H1 (cell line): Measurements from ENCODE around the gene GJD4. TPM values are rescaled to one million over a fixed set of nuclear protein-coding genes. Genes with fewer than 3 reads are reported as not detected.

Source experiments
- CTCF ChIA-PET: fragments of 300-600 bp; sonication (Branson Sonifier 250); formaldehyde crosslinking; loops from one replicate; lab custom pipeline; 2021; ENCODE audit not compliant: partially characterized antibody; lab: Charles Lee
- POLR2A ChIA-PET: fragments of 300-600 bp; sonication (Branson Sonifier 250); formaldehyde crosslinking; loops from one replicate; lab custom pipeline; 2021; ENCODE audit warnings: inconsistent platforms; ENCODE audit not compliant: partially characterized antibody; lab: Charles Lee
- DNase-seq, 2 experiments: peaks; one replicate each; pipeline versions ENCODE4 v3.0.0 to v3.0.0-alpha.2; 2010 to 2022; ENCODE audit warnings: low spot score in 2 of 2, low read depth in 1 of 2, mixed read lengths in 1 of 2
- FAIRE-seq: peaks from 2 replicates; lab custom pipeline; 2011; peaks lifted over from hg19 to GRCh38; lab: Jason Lieb, UNC
- H2AFZ ChIP-seq: 2 replicates; pipeline ENCODE4 v1.8.1; 2012; ENCODE audit warnings: low read length, inconsistent platforms
- H2AK5ac ChIP-seq: 2 replicates; pipeline ENCODE4 v1.6.1; 2013; ENCODE audit warnings: low read depth, low read length
- H2BK120ac ChIP-seq: replicated peaks from 2 replicates; pipeline ENCODE3; 2013; ENCODE audit warnings: low read depth, low read length, inconsistent platforms
- H2BK12ac ChIP-seq: 2 replicates; pipeline ENCODE4 v1.6.1; 2013; ENCODE audit warnings: low read depth, low read length
- H2BK15ac ChIP-seq: 2 replicates; pipeline ENCODE4 v1.6.1; 2013; ENCODE audit warnings: low read length
- H2BK20ac ChIP-seq: 2 replicates; pipeline ENCODE4 v1.6.1; 2013; ENCODE audit warnings: low read length
- H2BK5ac ChIP-seq: 2 replicates; pipeline ENCODE4 v1.6.1; 2013; ENCODE audit warnings: low read depth, low read length
- H3K14ac ChIP-seq: 2 replicates; pipeline ENCODE4 v1.6.1; 2013; ENCODE audit warnings: inconsistent platforms; ENCODE audit not compliant: insufficient read length
- H3K18ac ChIP-seq: 2 replicates; pipeline ENCODE4 v1.6.1; 2013; ENCODE audit warnings: low read length; ENCODE audit errors: extremely low read depth
- H3K23ac ChIP-seq: 2 replicates; pipeline ENCODE4 v1.6.1; 2013; ENCODE audit warnings: inconsistent platforms; ENCODE audit not compliant: insufficient read length
- H3K23me2 ChIP-seq: 2 replicates; pipeline ENCODE4 v1.6.1; 2013; ENCODE audit warnings: low read depth, low read length
- H3K27ac ChIP-seq: 2 replicates; pipeline ENCODE4 v1.6.1; 2011; ENCODE audit warnings: low read depth, low read length, inconsistent platforms
- H3K27me3 ChIP-seq, 4 experiments: replicated peaks in 1 of 4; 1 replicate in 1 of 4; 2 replicates in 3 of 4; pipeline versions ENCODE4 v1.6.1 to v1.8.1; 2011 to 2013; ENCODE audit warnings: low read length in 3 of 4, mild to moderate bottlenecking in 3 of 4, inconsistent platforms in 2 of 4, mixed read lengths in 2 of 4, moderate library complexity in 1 of 4; ENCODE audit not compliant: control insufficient read depth in 3 of 4, insufficient read depth in 3 of 4; ENCODE audit errors: extremely low read depth in 1 of 4
- H3K36me3 ChIP-seq, 4 experiments: 2 replicates each; pipeline versions ENCODE4 v1.6.1 to v1.8.1; 2011 to 2013; ENCODE audit warnings: mild to moderate bottlenecking in 4 of 4, low read length in 3 of 4, moderate library complexity in 2 of 4, control low read depth in 1 of 4, inconsistent platforms in 1 of 4; ENCODE audit not compliant: insufficient read depth in 4 of 4, control insufficient read depth in 2 of 4
- H3K4ac ChIP-seq: replicated peaks from 2 replicates; pipeline ENCODE3; 2013; ENCODE audit warnings: low read length, low read depth, mixed read lengths, inconsistent platforms; ENCODE audit not compliant: insufficient read length
- H3K4me1 ChIP-seq, 4 experiments: replicated peaks in 1 of 4; 1 replicate in 1 of 4; 2 replicates in 3 of 4; pipeline versions ENCODE4 v1.6.1 to v1.8.1; 2011 to 2013; ENCODE audit warnings: low read length in 3 of 4, inconsistent platforms in 2 of 4, mixed read lengths in 1 of 4; ENCODE audit not compliant: insufficient read depth in 4 of 4, control insufficient read depth in 3 of 4
- H3K4me2 ChIP-seq, 2 experiments: 2 replicates each; pipeline versions ENCODE4 v1.6.1 to v1.8.1; 2011 to 2013; ENCODE audit warnings: low read depth in 2 of 2, low read length in 2 of 2, control low read depth in 1 of 2, inconsistent platforms in 1 of 2, mild to moderate bottlenecking in 1 of 2; ENCODE audit not compliant: insufficient read depth in 1 of 2
- H3K4me3 ChIP-seq, 4 experiments: fragments of 200-600, 300-600 bp in 1 of 4; sonication (generic), shearing (Covaris generic), sonication (Bioruptor Twin) in 1 of 4; 2 replicates each; pipeline versions ENCODE4 v1.5.1 to v1.8.1; 2011 to 2016; ENCODE audit warnings: low read length in 4 of 4, low read depth in 3 of 4, control low read depth in 2 of 4, inconsistent platforms in 2 of 4, mild to moderate bottlenecking in 2 of 4, mixed read lengths in 1 of 4, moderate library complexity in 1 of 4; ENCODE audit not compliant: insufficient read depth in 2 of 4; ENCODE audit errors: extremely low read depth in 1 of 4
- H3K56ac ChIP-seq: replicated peaks from 2 replicates; pipeline ENCODE3; 2013; ENCODE audit warnings: low read depth, mild to moderate bottlenecking, mixed read lengths, low read length, inconsistent platforms; ENCODE audit not compliant: insufficient read length
- H3K79me1 ChIP-seq: 2 replicates; pipeline ENCODE4 v1.6.1; 2013; ENCODE audit warnings: low read depth, low read length, control low read depth
- H3K79me2 ChIP-seq, 2 experiments: 2 replicates each; pipeline versions ENCODE4 v1.6.1 to v1.8.1; 2012 to 2013; ENCODE audit warnings: low read length in 2 of 2, mild to moderate bottlenecking in 2 of 2, inconsistent platforms in 1 of 2; ENCODE audit not compliant: insufficient read depth in 2 of 2, control insufficient read depth in 1 of 2
- H3K9ac ChIP-seq, 4 experiments: replicated peaks in 1 of 4; 1 replicate in 1 of 4; 2 replicates in 3 of 4; pipeline versions ENCODE4 v1.6.1 to v1.8.1; 2011 to 2013; ENCODE audit warnings: low read depth in 3 of 4, low read length in 3 of 4, control low read depth in 2 of 4, mild to moderate bottlenecking in 2 of 4, moderate library complexity in 2 of 4, inconsistent platforms in 1 of 4; ENCODE audit errors: extremely low read depth in 1 of 4
- H3K9me3 ChIP-seq, 2 experiments: 2 replicates each; pipeline versions ENCODE4 v1.6.1 to v1.8.1; 2012 to 2013; ENCODE audit warnings: mild to moderate bottlenecking in 2 of 2, moderate library complexity in 2 of 2, control low read depth in 1 of 2, inconsistent platforms in 1 of 2, low read depth in 1 of 2, low read length in 1 of 2, mixed read lengths in 1 of 2; ENCODE audit not compliant: insufficient read depth in 2 of 2
- H4K20me1 ChIP-seq, 2 experiments: replicated peaks in 1 of 2; 2 replicates each; pipeline versions ENCODE3 to v1.8.1; 2011 to 2013; ENCODE audit warnings: inconsistent platforms in 2 of 2, low read length in 2 of 2, mild to moderate bottlenecking in 1 of 2; ENCODE audit not compliant: insufficient read depth in 2 of 2, control insufficient read depth in 1 of 2
- H4K5ac ChIP-seq: 2 replicates; pipeline ENCODE4 v1.6.1; 2013; ENCODE audit warnings: low read length, low read depth, mixed read lengths, inconsistent platforms; ENCODE audit not compliant: insufficient read length
- H4K8ac ChIP-seq: 2 replicates; pipeline ENCODE4 v1.8.0; 2013; ENCODE audit warnings: mild to moderate bottlenecking, moderate library complexity, low read length, inconsistent platforms; ENCODE audit not compliant: insufficient read depth; ENCODE audit errors: extremely low read depth
- H4K91ac ChIP-seq: replicated peaks from 2 replicates; pipeline ENCODE3; 2013; ENCODE audit warnings: low read length, mixed read lengths, inconsistent platforms; ENCODE audit not compliant: insufficient read length
- BRCA1 ChIP-seq: IDR thresholded peaks from 2 replicates; pipeline ENCODE4 v1.6.1; 2012; ENCODE audit warnings: low read depth, low read length, improper control_type of control experiment
- GTF2F1 ChIP-seq: IDR thresholded peaks from 2 replicates; pipeline ENCODE4 v1.6.1; 2012; ENCODE audit warnings: low read depth, low read length, improper control_type of control experiment, borderline replicate concordance
- KDM4A ChIP-seq: IDR thresholded peaks from one replicate; pipeline ENCODE4 v1.7.1; 2012; ENCODE audit warnings: low read depth, mild to moderate bottlenecking, moderate library complexity, low read length, inconsistent platforms; ENCODE audit not compliant: severe bottlenecking
- SIN3A ChIP-seq, 2 experiments: IDR thresholded peaks in 1 of 2; conservative IDR thresholded peaks in 1 of 2; 2 replicates each; pipeline ENCODE4 v1.6.1; 2011 to 2012; ENCODE audit warnings: low read length in 2 of 2, improper control_type of control experiment in 1 of 2, low read depth in 1 of 2, mild to moderate bottlenecking in 1 of 2
- SIX5 ChIP-seq: IDR thresholded peaks from 2 replicates; pipeline ENCODE4 v1.6.1; 2011; ENCODE audit warnings: mild to moderate bottlenecking, low read depth, low read length
- YY1 ChIP-seq: IDR thresholded peaks from 2 replicates; pipeline ENCODE4 v1.6.1; 2011; ENCODE audit warnings: low read depth, mild to moderate bottlenecking, low read length
- WGBS, 2 experiments: shearing (Covaris generic) in 1 of 2; methylation state at CpG; one replicate each; pipeline versions ENCODE4 v1.1.6 to v1.1.7; 2013 to 2015; ENCODE audit warnings: low lambda C conversion rate in 2 of 2, mixed read lengths in 2 of 2, inconsistent platforms in 1 of 2, low coverage in 1 of 2, missing lambda C conversion rate in 1 of 2; ENCODE audit not compliant: insufficient replicate concordance in 2 of 2, insufficient coverage in 1 of 2, insufficient read length in 1 of 2; ENCODE audit errors: extremely low coverage in 1 of 2, missing lambda C conversion rate in 1 of 2; 5-methylcytosine and 5-hydroxymethylcytosine counted together
- polyA plus RNA-seq, 7 experiments: library from polyadenylated mRNA; depleted of rRNA in 3 of 7; stranded (reverse) in 5 of 7; unstranded in 2 of 7; fragments of >200 nt in 5 of 7; fragments of 200-250 nt in 2 of 7; gene quantifications; 1 replicate in 5 of 7; 2 replicates in 1 of 7; 4 replicates in 1 of 7; pipeline versions ENCODE4 v1.2.1 to v1.2.3, GENCODE V29; 2011 to 2013; ENCODE audit warnings: missing spikeins in 2 of 7, mixed read lengths in 2 of 7
- total RNA-seq: library from RNA; stranded (reverse); fragmentation: NEBNext Ultra II Directional; extraction: Animal tissue kit (Norgen Biotek cat#: 25700); gene quantifications from 2 replicates; pipeline ENCODE4 v1.2.1, GENCODE V29; 2021
- TF ChIP-seq, protein P1 (sequence below): IDR thresholded peaks from 2 replicates; pipeline ENCODE4 v1.6.1; 2012; ENCODE audit warnings: inconsistent platforms

Gene GJD4
- total and polyA plus RNA-seq, 2 of the 8 experiments (the other 6 are each of a cell fraction or from before 2014, with no cell fraction given): not detected

DNA sequence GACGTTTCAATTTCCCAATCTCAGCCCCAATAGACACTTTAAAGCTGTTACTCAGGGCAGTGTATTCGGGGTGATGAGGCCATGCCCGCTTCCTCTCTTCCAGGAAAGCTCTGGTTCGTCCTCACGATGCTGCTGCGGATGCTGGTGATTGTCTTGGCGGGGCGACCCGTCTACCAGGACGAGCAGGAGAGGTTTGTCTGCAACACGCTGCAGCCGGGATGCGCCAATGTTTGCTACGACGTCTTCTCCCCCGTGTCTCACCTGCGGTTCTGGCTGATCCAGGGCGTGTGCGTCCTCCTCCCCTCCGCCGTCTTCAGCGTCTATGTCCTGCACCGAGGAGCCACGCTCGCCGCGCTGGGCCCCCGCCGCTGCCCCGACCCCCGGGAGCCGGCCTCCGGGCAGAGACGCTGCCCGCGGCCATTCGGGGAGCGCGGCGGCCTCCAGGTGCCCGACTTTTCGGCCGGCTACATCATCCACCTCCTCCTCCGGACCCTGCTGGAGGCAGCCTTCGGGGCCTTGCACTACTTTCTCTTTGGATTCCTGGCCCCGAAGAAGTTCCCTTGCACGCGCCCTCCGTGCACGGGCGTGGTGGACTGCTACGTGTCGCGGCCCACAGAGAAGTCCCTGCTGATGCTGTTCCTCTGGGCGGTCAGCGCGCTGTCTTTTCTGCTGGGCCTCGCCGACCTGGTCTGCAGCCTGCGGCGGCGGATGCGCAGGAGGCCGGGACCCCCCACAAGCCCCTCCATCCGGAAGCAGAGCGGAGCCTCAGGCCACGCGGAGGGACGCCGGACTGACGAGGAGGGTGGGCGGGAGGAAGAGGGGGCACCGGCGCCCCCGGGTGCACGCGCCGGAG is 2.6 kb downstream of the GJD4 start:
- Histone ChIP-seq H2BK20ac (no peak overlapping the region), H3K27me3 (no peaks in the 10 kb centered on the region; a peak in 1 of 7 replicates), H3K9me3 (peaks cover 4 to 8% of the 10 kb centered on the region in 2 experiments), H3K79me2 (no peaks in the 10 kb centered on the region), H4K8ac (peak overlapping the region; percentile 89), H3K23me2 (no peaks in the 10 kb centered on the region), H4K20me1 (no peaks in the 10 kb centered on the region), H2AK5ac (no peak overlapping the region), H3K4me3 (peak overlapping the region in 1 of 4 experiments; percentile 15; a peak in 1 of 8 replicates), H2BK5ac (no peak overlapping the region), H3K4me1 (no peaks in the 10 kb centered on the region), H3K36me3 (no peaks in the 10 kb centered on the region), H2BK120ac (no peak overlapping the region), H3K79me1 (no peaks in the 10 kb centered on the region), H3K27ac (no peak overlapping the region), H3K14ac (no peak overlapping the region), H4K91ac (no peak overlapping the region), H3K4ac (no peak overlapping the region), H4K5ac (no peak overlapping the region), H2BK12ac (peak overlapping the region; percentile 68; the same call in 1 of the 2 replicates), H3K56ac (no peak overlapping the region), H2BK15ac (no peak overlapping the region), H3K18ac (no peak overlapping the region), H3K4me2 (peak overlapping the region in 1 of 2 experiments; percentile 49; a peak in 1 of 4 replicates), H3K23ac (no peak overlapping the region), H3K9ac (no peak overlapping the region), H2AFZ (peak overlapping the region; percentile 76; the same call in 1 of the 2 replicates)
- DNase-seq: no peak
- TF ChIP-seq YY1 (no peak), BRCA1 (no peak), SIX5 (no peak), SIN3A (conservative IDR thresholded peaks at IDR 0.05 in 1 of 2, IDR thresholded peaks at IDR 0.05 in 1 of 2; ENCODE audit: low read depth in 1 of 2, low read length in 2 of 2) (no peak), GTF2F1 (no peak), KDM4A (no peak)
- TF ChIP-seq, protein P1, sequence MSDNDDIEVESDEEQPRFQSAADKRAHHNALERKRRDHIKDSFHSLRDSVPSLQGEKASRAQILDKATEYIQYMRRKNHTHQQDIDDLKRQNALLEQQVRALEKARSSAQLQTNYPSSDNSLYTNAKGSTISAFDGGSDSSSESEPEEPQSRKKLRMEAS: no peak
- FAIRE-seq: no peak
- 91% methylated on average over 33 of the region's 78 CpGs; no CpG with 5 or more reads in 1 of the 2 experiments for WGBS, 2 experiments
- ChIA-PET CTCF (no interaction called here), POLR2A (no interaction called here)
